ENCODE results near the gene ACTN2.

- no peak for TF ChIP-seq CTCF (IDR thresholded peaks at IDR 0.05)
- TF ChIP-seq POLR2AphosphoS5 (IDR thresholded peaks at IDR 0.05), result no peak
Measured at GRCh38 chr1:236806634-236807033, 120.3 kb downstream of the ACTN2 start.
